Uterus (tissue), 2 donors: ENCODE data around the gene CTLA4.

ENCODE experiments used
- CTCF ChIP-seq, 4 experiments: fragments of 200-600 bp in 2 of 4; fragments of 450-650 bp in 2 of 4; sonication (generic) in 2 of 4; IDR thresholded peaks; one replicate each; pipeline ENCODE4 v1.5.1; 2016 to 2019; ENCODE audit warnings: antibody characterized with exemption in 4 of 4, mild to moderate bottlenecking in 2 of 4, moderate library complexity in 1 of 4
- POLR2A ChIP-seq, 2 donors: fragments of 450-650 bp; IDR thresholded peaks; one replicate each; pipeline ENCODE4 v1.6.1; 2016; ENCODE audit warnings: antibody characterized with exemption in 2 of 2, mild to moderate bottlenecking in 1 of 2, moderate library complexity in 1 of 2

- TF ChIP-seq POLR2A (IDR thresholded peaks at IDR 0.05) (no peak), CTCF (IDR thresholded peaks at IDR 0.05) (no peak)
Observed at GRCh38 chr2:203918264-203918663, 50.7 kb downstream of the CTLA4 start.
